Measurements from ENCODE around the gene EPN2.
"Not testable (repeated sequence)": the region's sequence is repeated elsewhere in the genome, so short reads cannot be mapped to it uniquely, and the experiment has no call there.

Gene EPN2

GRCh38 chr17:19345486-19346350, 108.6 kb downstream of the EPN2 start:
- no peak for DNase-seq (ENCODE audit: low read depth)

GRCh38 chr17:19346351-19347255, 109.4 kb downstream of the EPN2 start:
- no peak for DNase-seq (ENCODE audit: low read depth)

DNA sequence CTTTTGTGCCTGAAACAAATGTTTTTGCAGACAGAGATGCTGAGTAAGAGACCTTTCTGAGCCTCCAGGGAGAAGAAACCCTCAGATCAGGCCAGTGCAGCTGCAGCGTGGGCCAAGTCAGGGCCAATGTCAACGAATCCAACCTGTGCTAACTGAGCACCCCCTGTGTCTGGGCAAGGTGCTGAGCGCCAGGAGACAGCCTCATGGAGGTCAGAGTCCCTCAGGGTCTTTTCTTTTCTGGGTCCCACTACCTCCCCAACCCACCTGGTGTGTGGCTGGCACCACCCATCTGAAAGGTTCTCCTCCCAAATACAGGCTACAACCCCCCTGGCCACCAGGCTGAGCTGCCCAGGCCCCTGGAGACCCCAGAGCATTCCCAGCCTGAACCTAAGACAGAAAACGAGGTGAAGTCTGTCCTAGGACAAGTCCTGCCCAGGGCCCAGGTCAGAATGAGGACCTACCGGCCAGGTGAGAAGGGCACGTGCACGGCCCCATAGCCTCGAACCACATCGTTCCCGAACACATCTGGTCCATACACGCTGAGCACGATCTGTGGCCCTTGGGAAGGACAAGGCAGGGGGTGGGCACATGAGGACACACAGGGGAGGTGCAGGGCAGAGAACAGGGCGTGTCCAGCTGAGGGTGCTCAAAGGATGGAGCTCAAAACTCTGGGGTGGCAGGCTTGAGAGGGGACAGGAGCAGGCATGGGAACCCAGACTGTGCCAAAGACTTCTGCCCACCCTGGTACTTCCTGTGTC, 110.3 kb downstream of the EPN2 start:
- DNase-seq (ENCODE audit: low read depth): no peak

GRCh38 chr17:19348081-19348650, 111.0 kb downstream of the EPN2 start:
- DNase-seq (ENCODE audit: low read depth): no peak

DNA sequence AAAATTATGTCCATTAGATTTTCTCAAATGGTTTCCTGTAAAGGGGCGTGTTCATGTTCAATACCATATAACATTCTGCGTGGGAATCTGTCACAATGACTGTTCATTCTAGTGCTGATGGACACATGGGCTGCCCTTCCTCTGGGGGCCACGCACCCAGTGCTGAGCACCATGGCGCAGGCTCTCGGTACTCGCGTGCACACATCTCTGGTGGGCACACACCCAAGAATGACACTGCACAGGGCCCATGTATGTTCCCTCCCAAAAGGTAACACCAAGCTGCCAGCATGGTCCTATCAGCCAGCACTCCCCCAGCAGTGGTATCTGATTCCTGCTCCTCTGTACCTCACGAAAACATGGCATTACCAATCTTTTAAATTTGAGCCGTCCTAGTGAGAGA, 111.6 kb downstream of the EPN2 start:
- DNase-seq (ENCODE audit: low read depth): no peak

- not testable (repeated sequence) for DNase-seq (ENCODE audit: low read depth)
These were observed 116.2 kb downstream of the EPN2 start for GRCh38 chr17:19353401-19353800.

GRCh38 chr17:19354748-19355147, 117.6 kb downstream of the EPN2 start:
- no peak for DNase-seq (ENCODE audit: low read depth)

- no peak for DNase-seq (ENCODE audit: low read depth)
These were observed 120.2 kb downstream of the EPN2 start for GRCh38 chr17:19357351-19357750.

- DNase-seq (ENCODE audit: low read depth): no peak
These were observed 120.6 kb downstream of the EPN2 start for GRCh38 chr17:19357761-19358160.

GRCh38 chr17:19359151-19359550, 122.0 kb downstream of the EPN2 start:
- no peak for DNase-seq (ENCODE audit: low read depth)

DNA sequence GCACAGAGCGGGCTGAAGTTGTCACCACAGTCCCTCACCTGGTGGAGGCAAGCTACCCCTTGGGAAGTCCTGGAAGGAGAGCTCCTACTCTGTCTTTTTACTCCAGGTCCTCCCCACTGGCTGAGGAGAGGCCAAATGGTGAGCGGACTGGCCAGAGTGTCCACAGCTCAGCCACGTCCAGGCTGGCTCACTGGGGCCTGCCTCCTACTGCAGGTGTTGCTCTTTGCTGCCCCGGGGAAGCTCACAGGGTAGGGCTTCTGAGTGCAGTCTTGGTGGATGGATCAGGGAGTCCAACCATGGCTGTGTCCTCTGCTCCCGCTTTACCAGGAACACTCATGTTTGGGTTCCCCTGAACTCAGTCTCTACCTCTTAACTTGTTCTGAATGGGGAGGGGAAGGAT, 122.7 kb downstream of the EPN2 start:
- DNase-seq (ENCODE audit: low read depth): no peak

DNA sequence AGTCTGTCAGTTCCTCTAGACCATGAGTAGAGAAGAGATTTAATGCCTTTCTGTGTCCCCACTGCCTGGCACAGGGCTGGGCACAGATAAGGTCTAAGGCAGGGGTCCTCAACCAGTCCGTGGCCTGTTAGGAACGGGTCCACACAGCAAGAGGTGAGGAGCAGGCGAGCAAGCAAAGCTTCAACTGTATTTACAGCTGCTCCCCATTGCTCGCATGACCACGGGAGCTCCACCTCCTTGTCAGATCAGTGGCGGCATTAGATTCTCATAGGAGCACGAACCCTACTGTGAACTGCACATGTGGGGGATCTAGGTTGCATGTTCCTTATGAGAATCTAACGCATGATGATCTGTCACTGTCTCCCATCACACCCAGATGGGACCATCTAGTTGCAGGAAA, 123.6 kb downstream of the EPN2 start:
- DNase-seq (ENCODE audit: low read depth): no peak

- DNase-seq (ENCODE audit: low read depth): no peak
These were observed 124.2 kb downstream of the EPN2 start for GRCh38 chr17:19361326-19361725.

GRCh38 chr17:19361944-19362276, 124.7 kb downstream of the EPN2 start:
- DNase-seq (ENCODE audit: low read depth): no peak

- peak; percentile 92 for DNase-seq (ENCODE audit: low read depth)
These were observed 125.3 kb downstream of the EPN2 start, which contains the start of gene B9D1 for GRCh38 chr17:19362277-19363113. Gene B9D1 (minus strand): TSS chr17:19362723. CDS start chr17:19362569, 154 bp downstream.

- DNase-seq (ENCODE audit: low read depth): no peak
These were observed 125.9 kb downstream of the EPN2 start for GRCh38 chr17:19363114-19363438.

DNA sequence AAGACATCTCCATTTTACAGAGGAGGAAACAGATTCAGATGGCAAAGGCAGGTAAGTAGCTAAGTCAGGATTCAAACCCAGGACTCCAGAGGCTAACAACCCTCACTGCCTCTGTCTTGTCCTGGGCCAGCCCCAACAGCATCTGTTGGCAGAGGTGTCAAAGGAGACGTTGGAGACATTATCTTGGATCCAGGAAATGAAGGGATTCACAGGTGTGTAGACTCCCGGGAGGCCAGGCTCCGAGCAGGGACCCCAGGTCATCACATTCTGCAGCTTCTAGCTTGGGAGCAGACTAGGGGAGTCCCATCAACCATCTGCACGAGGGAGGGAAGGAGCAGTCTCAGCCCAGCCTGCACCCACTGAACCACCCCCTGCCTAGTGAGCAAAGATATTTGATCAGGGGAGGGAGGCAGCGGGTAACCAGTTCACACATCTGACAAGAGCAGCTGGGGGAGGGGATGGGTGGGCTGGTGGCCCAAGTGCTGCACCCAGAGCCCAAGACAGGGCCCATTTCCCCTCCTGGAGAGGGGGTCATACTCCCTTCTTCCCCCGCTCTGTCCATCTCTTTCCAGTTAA, 126.4 kb downstream of the EPN2 start:
- no peak for DNase-seq (ENCODE audit: low read depth)

- DNase-seq (ENCODE audit: low read depth): no peak
These were observed 127.7 kb downstream of the EPN2 start for GRCh38 chr17:19364699-19365498.

DNA sequence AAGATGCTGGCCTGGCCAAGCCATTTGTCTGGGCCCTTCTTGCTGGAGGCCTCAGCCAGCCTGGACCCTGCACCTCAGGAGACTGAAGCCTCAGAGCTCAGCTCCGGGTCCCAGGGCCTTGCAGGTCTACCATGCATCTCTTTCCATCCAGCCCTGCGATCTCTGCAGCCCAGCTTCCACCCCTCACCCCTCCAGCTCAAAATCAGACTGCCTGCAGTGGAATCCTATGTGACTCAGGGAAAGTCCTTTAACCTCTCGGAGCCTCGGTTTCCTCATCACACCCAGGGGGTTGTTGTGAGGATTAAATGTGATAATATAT, 128.3 kb downstream of the EPN2 start:
- no peak for DNase-seq (ENCODE audit: low read depth)

Data from activated T-cell treated with anti-CD3 and anti-CD28 coated beads for 24 hours (primary cell).